G401.6 (cell line): ENCODE measurements around the gene PUS7L.
A peak's percentile ranks its signal among the peaks of the same experiment; 100 is the strongest.
"Not testable (repeated sequence)": the region's sequence is repeated elsewhere in the genome, so short reads cannot be mapped to it uniquely, and the experiment has no call there.

ENCODE experiments used
- FAIRE-seq: peaks from 2 replicates; lab custom pipeline; 2012; peaks lifted over from hg19 to GRCh38; lab: Jason Lieb, UNC

The PUS7L gene

GRCh38 chr12:43758728-43759563 lies at the start of gene PUS7L, which contains the start of gene IRAK4:
Gene PUS7L (minus strand): TSS chr12:43758790. CDS start chr12:43755245, 3,545 bp downstream.
Gene IRAK4 (plus strand): TSS chr12:43758951. CDS start chr12:43768112, 9,161 bp downstream.
- FAIRE-seq: peak; percentile 97

GRCh38 chr12:43807386-43807785 lies 48.8 kb upstream of the PUS7L start:
- FAIRE-seq: no peak

GRCh38 chr12:43806737-43807072 lies 48.1 kb upstream of the PUS7L start:
- no peak for FAIRE-seq

DNA sequence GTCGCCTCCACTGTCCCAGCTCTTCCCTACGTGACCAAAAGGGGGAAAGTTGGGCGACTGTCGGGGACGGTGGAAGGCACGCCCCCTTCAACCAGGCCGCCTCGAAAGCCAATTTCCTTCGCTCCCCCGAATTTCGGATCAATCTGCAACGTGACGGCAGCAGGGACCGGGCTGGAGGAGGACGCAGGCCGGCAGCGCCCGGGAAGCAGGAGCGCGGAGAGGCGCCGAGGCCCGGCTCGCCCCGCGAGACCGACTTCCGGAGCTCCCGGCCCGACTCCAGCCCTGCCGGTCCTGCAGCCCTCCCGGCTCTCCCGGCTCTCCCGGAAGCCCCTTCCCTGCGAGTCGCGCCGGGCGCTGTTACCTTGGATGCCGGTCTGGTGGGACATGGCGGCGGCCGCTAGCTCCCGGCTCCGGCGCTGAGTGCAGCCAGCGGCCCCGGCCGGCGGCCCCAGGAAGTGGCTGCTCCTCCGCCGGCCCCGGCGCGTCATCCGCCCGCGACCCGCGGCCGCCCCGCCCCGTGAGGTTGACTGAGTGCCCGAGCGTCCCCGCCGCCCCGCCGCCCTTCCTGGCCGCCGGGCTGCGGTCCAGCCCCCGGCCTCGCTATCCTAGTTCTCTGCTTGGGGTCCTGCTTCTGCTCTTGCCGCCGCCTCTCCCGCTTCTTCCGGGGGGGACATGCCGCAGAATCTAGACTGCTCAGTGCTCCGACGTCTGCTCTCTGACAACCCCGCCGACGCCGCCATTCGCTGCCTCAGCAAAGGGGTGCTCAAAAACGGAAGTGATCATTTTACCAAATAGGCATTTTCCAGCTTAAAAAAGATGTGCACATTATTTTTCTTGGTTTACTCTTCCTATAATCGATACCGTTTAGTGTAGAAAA lies 47.5 kb upstream of the PUS7L start, which contains the start of gene TWF1:
TWF1 (minus strand) TSS at position 458 of the 877 bp plus-strand sequence; CDS start at position 386, 72 bp downstream.
- FAIRE-seq: no peak

- FAIRE-seq: no peak
Measured at GRCh38 chr12:43805149-43805859, 46.7 kb upstream of the PUS7L start.

GRCh38 chr12:43797561-43798217 lies 39.1 kb upstream of the PUS7L start:
- FAIRE-seq: no peak

- FAIRE-seq: no peak
Measured at GRCh38 chr12:43795716-43796280, 37.2 kb upstream of the PUS7L start.

DNA sequence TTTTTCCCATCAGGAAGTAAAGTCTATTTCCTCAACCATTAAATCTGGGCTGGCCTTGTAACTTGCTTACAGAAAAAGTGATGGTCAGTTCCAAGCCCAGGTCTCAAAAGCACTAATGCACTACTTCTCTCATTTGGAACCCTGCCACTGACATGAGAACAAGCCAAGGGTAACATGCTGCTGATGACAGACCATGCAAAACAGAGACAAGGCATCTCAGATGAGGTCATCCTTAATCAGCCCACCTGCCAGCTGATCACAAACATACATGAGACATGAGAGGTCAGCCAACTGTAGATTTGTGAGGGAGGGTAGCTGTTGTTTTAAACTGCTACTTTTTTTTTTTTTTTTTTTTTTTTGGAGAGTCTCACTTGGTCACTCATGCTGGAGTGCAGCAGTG lies 31.4 kb upstream of the PUS7L start:
- FAIRE-seq: no peak

GRCh38 chr12:43786899-43787693 lies 28.5 kb upstream of the PUS7L start:
- FAIRE-seq: no peak

GRCh38 chr12:43776498-43776897 lies 17.9 kb upstream of the PUS7L start:
- peak; percentile 87 for FAIRE-seq

GRCh38 chr12:43766291-43766690 lies 7.7 kb upstream of the PUS7L start:
- no peak for FAIRE-seq

DNA sequence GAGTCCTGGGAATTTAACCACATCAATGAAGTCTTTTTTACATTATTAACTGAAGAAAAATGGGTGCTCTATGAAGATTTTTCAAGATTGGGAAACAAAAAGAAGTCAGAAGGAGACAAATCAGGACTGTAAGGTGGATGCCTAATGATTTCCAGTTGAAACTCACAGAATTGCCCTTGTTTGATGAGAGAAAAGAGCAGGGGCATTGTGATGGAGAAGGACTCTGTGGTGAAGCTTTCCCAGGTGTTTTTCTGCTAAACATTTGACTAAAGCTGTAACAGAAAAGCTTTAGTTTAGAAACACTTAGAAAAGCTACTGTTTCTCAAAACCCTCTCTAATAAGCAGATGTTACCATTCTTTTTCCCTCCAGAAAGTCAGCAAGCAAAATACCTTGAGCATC lies 5.9 kb upstream of the PUS7L start:
- no peak for FAIRE-seq

GRCh38 chr12:43763769-43764168 lies 5.2 kb upstream of the PUS7L start:
- FAIRE-seq: no peak

DNA sequence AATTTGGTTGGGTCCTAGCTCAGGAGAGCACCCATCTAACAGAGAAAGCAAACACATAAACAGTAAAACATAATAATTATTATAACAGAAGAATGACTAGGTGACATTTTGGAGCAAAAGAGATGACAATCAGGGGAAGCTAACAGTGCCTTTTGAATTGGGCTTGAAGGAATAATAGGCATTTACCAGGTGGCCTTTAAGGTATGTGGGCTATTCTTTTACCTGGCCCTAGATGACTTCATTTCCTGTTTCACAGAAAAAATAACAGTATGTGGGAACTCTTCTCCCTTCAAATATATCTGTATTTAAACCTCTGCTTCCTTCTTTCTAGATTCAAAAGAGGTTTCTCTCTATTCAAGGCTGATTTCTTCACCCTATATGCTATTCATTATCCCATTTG lies 4.0 kb upstream of the PUS7L start:
- FAIRE-seq: no peak

GRCh38 chr12:43761500-43761899 lies 2.9 kb upstream of the PUS7L start:
- no peak for FAIRE-seq

GRCh38 chr12:43760396-43760795 lies 1.8 kb upstream of the PUS7L start:
- FAIRE-seq: no peak

DNA sequence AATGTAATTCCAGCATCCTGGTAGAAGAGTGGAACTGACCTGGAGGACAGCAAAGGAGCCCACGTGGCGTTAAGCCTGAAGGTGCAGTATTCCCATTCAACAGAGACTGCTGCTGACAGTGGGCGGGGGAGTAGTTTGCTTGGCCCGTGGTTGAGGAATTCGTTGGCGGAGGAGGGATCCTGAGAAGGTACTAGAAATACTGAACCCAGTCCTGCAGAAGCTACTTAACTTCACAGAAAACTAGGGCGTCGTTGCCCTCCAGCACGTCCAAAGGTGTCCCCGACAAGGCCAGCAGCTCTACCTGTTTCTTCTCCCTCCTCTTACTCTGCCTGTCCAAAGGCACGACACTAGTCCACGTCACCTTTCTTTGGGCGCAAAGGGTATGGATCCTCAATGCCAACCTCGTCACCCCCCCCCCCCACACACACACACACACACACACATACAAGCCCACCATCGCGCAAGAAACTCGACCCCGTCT lies 303 bp downstream of the PUS7L start:
- FAIRE-seq: no peak

GRCh38 chr12:43754015-43754414 lies 4.6 kb downstream of the PUS7L start:
- no peak for FAIRE-seq

- not testable (repeated sequence) for FAIRE-seq
Measured at GRCh38 chr12:43751360-43751759, 7.2 kb downstream of the PUS7L start.

DNA sequence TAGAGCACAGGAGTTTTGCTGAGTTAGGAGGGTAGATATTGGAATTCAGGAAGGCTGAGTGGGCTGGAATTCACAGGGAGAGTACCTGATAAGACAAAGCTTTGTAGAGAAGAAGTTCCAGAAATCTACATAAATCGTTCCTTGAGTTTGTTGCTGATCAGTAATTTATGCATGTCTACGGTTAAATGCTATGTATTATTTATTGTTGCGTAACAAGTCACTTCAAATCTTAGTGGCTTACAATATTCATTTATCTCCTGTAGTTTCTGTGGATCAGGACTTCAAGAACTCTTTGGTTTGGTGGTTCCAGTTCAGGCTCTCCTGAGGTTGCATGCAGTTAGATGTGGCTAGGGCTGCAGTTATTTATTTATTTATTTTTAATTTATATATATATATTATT lies 7.8 kb downstream of the PUS7L start:
- no peak for FAIRE-seq

DNA sequence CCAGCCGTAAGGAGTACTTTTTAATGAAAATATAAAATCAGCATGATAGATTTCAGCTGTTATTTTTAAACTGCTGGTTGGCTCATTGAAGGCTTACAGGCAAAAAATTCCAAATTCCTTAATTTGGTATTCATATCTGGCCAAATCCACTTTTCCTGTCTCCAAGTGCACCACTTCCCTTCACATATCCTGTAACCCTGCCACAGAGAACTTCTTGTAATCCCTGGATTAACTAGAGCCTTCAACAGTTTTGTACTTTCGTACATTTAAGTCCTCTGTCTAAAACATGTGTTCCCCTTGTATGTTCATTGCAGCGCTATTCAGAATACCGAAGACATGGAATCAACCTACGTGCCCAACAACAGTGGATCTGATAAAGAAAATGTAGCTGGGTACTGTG lies 9.6 kb downstream of the PUS7L start:
- FAIRE-seq: no peak
